ENCODE data around the gene WDR53. TPM values are rescaled to one million over a fixed set of nuclear protein-coding genes. Genes with fewer than 3 reads are reported as not detected.
"Not testable (repeated sequence)": the region's sequence is repeated elsewhere in the genome, so short reads cannot be mapped to it uniquely, and the experiment has no call there.

Gene WDR53
- total RNA-seq, 2 experiments from 2014 or later, result 10.8 to 16.5 TPM

GRCh38 chr3:196513697-196514349 lies 54.5 kb downstream of the WDR53 start:
- TF ChIP-seq EZH2phosphoT487 (IDR thresholded peaks at IDR 0.05; ENCODE audit: borderline replicate concordance, low read depth, low read length), result no peak
- no peak for DNase-seq (ENCODE audit: low spot score)
- H3K9me3 ChIP-seq (ENCODE audit: low read length), result peaks cover 11% of the 10 kb centered on the region; the same call in 1 of the 2 replicates
- H4K20me1 ChIP-seq (ENCODE audit: insufficient read depth, low read length), result no peaks in the 10 kb centered on the region
- intact Hi-C loops (cut with micrococcal nuclease; ENCODE audit: unreplicated experiment), result no loop called here
- CTCF ChIA-PET (ENCODE audit: unreplicated experiment), result no interaction called here
- no TSS peak for BruUV-seq (replicated peaks)
- no peaks in the 10 kb centered on the region for H3K9me2 ChIP-seq (ENCODE audit: insufficient read depth, low read length)
- H3K36me3 ChIP-seq (ENCODE audit: insufficient read depth, low read length), result no peaks in the 10 kb centered on the region
- H3K4me2 ChIP-seq (ENCODE audit: low read length), result no peak overlapping the region
- H3K27ac ChIP-seq (ENCODE audit: low read depth, low read length, poor library complexity, severe bottlenecking), result no peak overlapping the region
- H3K79me2 ChIP-seq (ENCODE audit: insufficient read depth, low read depth, low read length), result no peaks in the 10 kb centered on the region
- POLR2A ChIA-PET, result interaction anchor here (0.6 kb wide), 2 partner anchors 52 to 224 kb away, joined by 3 read pairs; no protein-coding TSS in a partner anchor
- no peak overlapping the region for H2AFZ ChIP-seq (ENCODE audit: low read length)
- no peak overlapping the region for H3K4me3 ChIP-seq (ENCODE audit: low read depth, low read length, poor library complexity, severe bottlenecking)
- no peaks in the 10 kb centered on the region for H3K4me1 ChIP-seq (ENCODE audit: insufficient read depth, low read length, poor library complexity, severe bottlenecking)

GRCh38 chr3:196511646-196512425 lies 56.5 kb downstream of the WDR53 start:
- BruUV-seq (replicated peaks); intact Hi-C loops (cut with micrococcal nuclease; ENCODE audit: unreplicated experiment); H3K4me1 ChIP-seq (ENCODE audit: insufficient read depth, low read length, poor library complexity, severe bottlenecking): not testable (repeated sequence)

GRCh38 chr3:196511108-196511507 lies 57.2 kb downstream of the WDR53 start:
- H3K4me2 ChIP-seq (ENCODE audit: low read length); H3K9me2 ChIP-seq (ENCODE audit: insufficient read depth, low read length); H4K20me1 ChIP-seq (ENCODE audit: insufficient read depth, low read length); BruUV-seq (replicated peaks); H3K27ac ChIP-seq (ENCODE audit: low read depth, low read length, poor library complexity, severe bottlenecking); H3K4me1 ChIP-seq (ENCODE audit: insufficient read depth, low read length, poor library complexity, severe bottlenecking); H3K4me3 ChIP-seq (ENCODE audit: low read depth, low read length, poor library complexity, severe bottlenecking); CTCF ChIA-PET (ENCODE audit: unreplicated experiment); DNase-seq (ENCODE audit: low spot score); POLR2A ChIA-PET; intact Hi-C loops (cut with micrococcal nuclease; ENCODE audit: unreplicated experiment); H3K36me3 ChIP-seq (ENCODE audit: insufficient read depth, low read length); H3K79me2 ChIP-seq (ENCODE audit: insufficient read depth, low read depth, low read length); H2AFZ ChIP-seq (ENCODE audit: low read length): not testable (repeated sequence)
- peaks cover 18% of the 10 kb centered on the region for H3K9me3 ChIP-seq (ENCODE audit: low read length)

More at GRCh38 chr3:196511646-196512425, 56.5 kb downstream of the WDR53 start:
- CTCF ChIA-PET (ENCODE audit: unreplicated experiment); H3K27ac ChIP-seq (ENCODE audit: low read depth, low read length, poor library complexity, severe bottlenecking); H3K79me2 ChIP-seq (ENCODE audit: insufficient read depth, low read depth, low read length); DNase-seq (ENCODE audit: low spot score); H3K4me3 ChIP-seq (ENCODE audit: low read depth, low read length, poor library complexity, severe bottlenecking); H3K4me2 ChIP-seq (ENCODE audit: low read length); H2AFZ ChIP-seq (ENCODE audit: low read length); H4K20me1 ChIP-seq (ENCODE audit: insufficient read depth, low read length); H3K36me3 ChIP-seq (ENCODE audit: insufficient read depth, low read length); H3K9me2 ChIP-seq (ENCODE audit: insufficient read depth, low read length): not testable (repeated sequence)
- H3K9me3 ChIP-seq (ENCODE audit: low read length), result peaks cover 11% of the 10 kb centered on the region
- POLR2A ChIA-PET, result interaction anchor here (0.6 kb wide), 2 partner anchors 31 to 1621 kb away, joined by 3 read pairs; no protein-coding TSS in a partner anchor

GRCh38 chr3:196506687-196507086 lies 61.7 kb downstream of the WDR53 start:
- CTCF ChIA-PET (ENCODE audit: unreplicated experiment), result interaction anchor here (0.6 kb wide), 1 partner anchor 17 kb away, joined by 3 read pairs; no protein-coding TSS in a partner anchor
- Histone ChIP-seq H2AFZ (ENCODE audit: low read length) (no peak overlapping the region), H3K9me2 (ENCODE audit: insufficient read depth, low read length) (no peaks in the 10 kb centered on the region), H3K4me1 (ENCODE audit: insufficient read depth, low read length, poor library complexity, severe bottlenecking) (peaks cover 6% of the 10 kb centered on the region), H3K36me3 (ENCODE audit: insufficient read depth, low read length) (no peaks in the 10 kb centered on the region; the same call in 1 of the 2 replicates), H3K79me2 (ENCODE audit: insufficient read depth, low read depth, low read length) (peaks cover 16% of the 10 kb centered on the region), H3K4me3 (ENCODE audit: low read depth, low read length, poor library complexity, severe bottlenecking) (no peak overlapping the region), H3K4me2 (ENCODE audit: low read length) (no peak overlapping the region), H3K27ac (ENCODE audit: low read depth, low read length, poor library complexity, severe bottlenecking) (no peak overlapping the region), H4K20me1 (ENCODE audit: insufficient read depth, low read length) (peaks cover 1% of the 10 kb centered on the region; the same call in 1 of the 2 replicates), H3K9me3 (ENCODE audit: low read length) (peaks cover 18% of the 10 kb centered on the region)
- TF ChIP-seq EZH2phosphoT487 (IDR thresholded peaks at IDR 0.05; ENCODE audit: borderline replicate concordance, low read depth, low read length) (no peak), CTCF (conservative IDR thresholded peaks at IDR 0.05; ENCODE audit: low read length) (no peak)
- POLR2A ChIA-PET, result interaction anchor here (0.5 kb wide), 1 partner anchor 48 kb away, joined by 3 read pairs; no protein-coding TSS in a partner anchor
- intact Hi-C loops (cut with micrococcal nuclease; ENCODE audit: unreplicated experiment), result no loop called here
- BruUV-seq (replicated peaks), result no TSS peak
- no peak for DNase-seq (ENCODE audit: low spot score)

Measured in OCI-LY7 (cell line).